ENCODE measurements around the gene CYP1A2. TPM values are rescaled to one million over a fixed set of nuclear protein-coding genes. Genes with fewer than 3 reads are reported as not detected.

The CYP1A2 gene
- total RNA-seq, 1 donor from 2014 or later: not detected

- intact Hi-C loops (cut with micrococcal nuclease): no loop called here
- Mint-ChIP-seq H3K27ac (peak overlapping the region; percentile 81), H3K4me1 (ENCODE audit: low read depth) (peaks cover 36% of the 10 kb centered on the region), H3K9me3 (no peaks in the 10 kb centered on the region), H3K4me3 (ENCODE audit: low read depth) (no peak overlapping the region), H3K36me3 (ENCODE audit: low read depth) (peaks cover 76% of the 10 kb centered on the region), H3K27me3 (ENCODE audit: low read depth) (no peaks in the 10 kb centered on the region)
- no peak for DNase-seq (ENCODE audit: low spot score)
Observed at GRCh38 chr15:74799255-74799855, 50.7 kb downstream of the CYP1A2 start.

GRCh38 chr15:74799856-74800558, 51.4 kb downstream of the CYP1A2 start:
- Mint-ChIP-seq H3K36me3 (ENCODE audit: low read depth) (peaks cover 74% of the 10 kb centered on the region), H3K4me3 (ENCODE audit: low read depth) (no peak overlapping the region)

GRCh38 chr15:74800559-74801094, 52.0 kb downstream of the CYP1A2 start:
- Mint-ChIP-seq H3K4me1 (ENCODE audit: low read depth) (peaks cover 23% of the 10 kb centered on the region), H3K27me3 (ENCODE audit: low read depth) (no peaks in the 10 kb centered on the region), H3K9me3 (no peaks in the 10 kb centered on the region), H3K27ac (no peak overlapping the region), H3K4me3 (ENCODE audit: low read depth) (no peak overlapping the region), H3K36me3 (ENCODE audit: low read depth) (peaks cover 69% of the 10 kb centered on the region)
- intact Hi-C loops (cut with micrococcal nuclease): loop anchor here (1.0 kb wide), 1 partner anchor 29 kb away; no protein-coding TSS in a partner anchor
- DNase-seq (ENCODE audit: low spot score): no peak

More at GRCh38 chr15:74799856-74800558, 51.4 kb downstream of the CYP1A2 start:
- Mint-ChIP-seq H3K27ac (peak overlapping the region; percentile 81), H3K4me1 (ENCODE audit: low read depth) (peaks cover 29% of the 10 kb centered on the region), H3K9me3 (no peaks in the 10 kb centered on the region), H3K27me3 (ENCODE audit: low read depth) (no peaks in the 10 kb centered on the region)
- intact Hi-C loops (cut with micrococcal nuclease): loop anchor here (1.0 kb wide), 1 partner anchor 29 kb away; no protein-coding TSS in a partner anchor
- DNase-seq (ENCODE audit: low spot score): peak; percentile 79

GRCh38 chr15:74801311-74801997, 52.8 kb downstream of the CYP1A2 start:
- intact Hi-C loops (cut with micrococcal nuclease): no loop called here
- Mint-ChIP-seq H3K4me1 (ENCODE audit: low read depth) (peaks cover 19% of the 10 kb centered on the region), H3K36me3 (ENCODE audit: low read depth) (peaks cover 63% of the 10 kb centered on the region), H3K4me3 (ENCODE audit: low read depth) (no peak overlapping the region), H3K27ac (no peak overlapping the region), H3K27me3 (ENCODE audit: low read depth) (no peaks in the 10 kb centered on the region), H3K9me3 (no peaks in the 10 kb centered on the region)
- no peak for DNase-seq (ENCODE audit: low spot score)

DNA sequence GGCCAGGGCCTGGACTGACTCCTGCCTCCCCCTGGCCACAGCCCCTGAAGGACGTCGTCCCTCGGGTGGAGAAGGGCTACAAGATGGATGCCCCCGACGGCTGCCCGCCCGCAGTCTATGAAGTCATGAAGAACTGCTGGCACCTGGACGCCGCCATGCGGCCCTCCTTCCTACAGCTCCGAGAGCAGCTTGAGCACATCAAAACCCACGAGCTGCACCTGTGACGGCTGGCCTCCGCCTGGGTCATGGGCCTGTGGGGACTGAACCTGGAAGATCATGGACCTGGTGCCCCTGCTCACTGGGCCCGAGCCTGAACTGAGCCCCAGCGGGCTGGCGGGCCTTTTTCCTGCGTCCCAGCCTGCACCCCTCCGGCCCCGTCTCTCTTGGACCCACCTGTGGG, 53.6 kb downstream of the CYP1A2 start:
- no peaks in the 10 kb centered on the region for H3K27me3 Mint-ChIP-seq (ENCODE audit: low read depth)
- H3K36me3 Mint-ChIP-seq (ENCODE audit: low read depth): peaks cover 61% of the 10 kb centered on the region
- H3K4me3 Mint-ChIP-seq (ENCODE audit: low read depth): no peak overlapping the region
- no peak overlapping the region for H3K27ac Mint-ChIP-seq
- no peaks in the 10 kb centered on the region for H3K9me3 Mint-ChIP-seq
- peaks cover 24% of the 10 kb centered on the region for H3K4me1 Mint-ChIP-seq (ENCODE audit: low read depth)
- no peak for DNase-seq (ENCODE audit: low spot score)
- intact Hi-C loops (cut with micrococcal nuclease): no loop called here

DNA sequence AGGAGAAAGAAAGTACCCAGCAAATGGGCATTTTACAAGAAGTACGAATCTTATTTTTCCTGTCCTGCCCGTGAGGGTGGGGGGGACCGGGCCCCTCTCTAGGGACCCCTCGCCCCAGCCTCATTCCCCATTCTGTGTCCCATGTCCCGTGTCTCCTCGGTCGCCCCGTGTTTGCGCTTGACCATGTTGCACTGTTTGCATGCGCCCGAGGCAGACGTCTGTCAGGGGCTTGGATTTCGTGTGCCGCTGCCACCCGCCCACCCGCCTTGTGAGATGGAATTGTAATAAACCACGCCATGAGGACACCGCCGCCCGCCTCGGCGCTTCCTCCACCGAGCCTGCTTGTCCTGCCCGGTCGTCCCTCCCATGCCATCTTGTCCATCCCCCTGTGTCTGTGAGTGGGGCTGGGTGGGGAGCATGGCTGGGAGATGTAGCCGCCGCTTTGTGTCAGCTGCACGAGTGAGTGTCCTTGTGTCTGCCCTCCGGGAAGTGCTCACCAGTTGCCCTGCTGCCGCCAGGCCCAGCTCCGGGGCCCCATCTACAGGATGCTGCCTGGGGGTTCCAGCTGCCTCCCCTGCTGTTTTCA, 54.3 kb downstream of the CYP1A2 start:
- peaks cover 59% of the 10 kb centered on the region for H3K36me3 Mint-ChIP-seq (ENCODE audit: low read depth)
- H3K27ac Mint-ChIP-seq: no peak overlapping the region
- H3K4me3 Mint-ChIP-seq (ENCODE audit: low read depth): no peak overlapping the region
- H3K27me3 Mint-ChIP-seq (ENCODE audit: low read depth): no peaks in the 10 kb centered on the region
- intact Hi-C loops (cut with micrococcal nuclease): no loop called here
- H3K9me3 Mint-ChIP-seq: no peaks in the 10 kb centered on the region
- no peak for DNase-seq (ENCODE audit: low spot score)
- H3K4me1 Mint-ChIP-seq (ENCODE audit: low read depth): peaks cover 25% of the 10 kb centered on the region

GRCh38 chr15:74804935-74805334, 56.3 kb downstream of the CYP1A2 start:
- Mint-ChIP-seq H3K9me3 (no peaks in the 10 kb centered on the region), H3K36me3 (ENCODE audit: low read depth) (peaks cover 44% of the 10 kb centered on the region), H3K4me3 (ENCODE audit: low read depth) (no peak overlapping the region), H3K27me3 (ENCODE audit: low read depth) (no peaks in the 10 kb centered on the region), H3K27ac (peak overlapping the region; percentile 36), H3K4me1 (ENCODE audit: low read depth) (peaks cover 13% of the 10 kb centered on the region)
- no peak for DNase-seq (ENCODE audit: low spot score)
- intact Hi-C loops (cut with micrococcal nuclease): no loop called here

Other genes with a start within 250 kb of the CYP1A2 start
- gene ARID3B, start 207.6 kb upstream of the CYP1A2 start, total RNA-seq: 35.6 and 41.2 TPM in 2 replicates
- gene CLK3, start 133.0 kb upstream of the CYP1A2 start, total RNA-seq: 119 and 122 TPM in 2 replicates
- gene EDC3, start 52.8 kb upstream of the CYP1A2 start, total RNA-seq: 49.3 and 54.8 TPM in 2 replicates
- 0.37 and 0.48 TPM in 2 replicates for gene CYP1A1, start 23.3 kb upstream of the CYP1A2 start, total RNA-seq
- 261 and 266 TPM in 2 replicates for gene CSK, start 33.2 kb downstream of the CYP1A2 start, total RNA-seq
- 0.32 TPM in 1 of 2 replicates, not detected in the other for gene LMAN1L, start 64.0 kb downstream of the CYP1A2 start, total RNA-seq
- 0.16 TPM in 1 of 2 replicates, not detected in the other for gene CPLX3, start 77.8 kb downstream of the CYP1A2 start, total RNA-seq
- gene ULK3, start 94.3 kb downstream of the CYP1A2 start, total RNA-seq: 45.5 and 47.7 TPM in 2 replicates
- gene SCAMP2, start 124.5 kb downstream of the CYP1A2 start, total RNA-seq: 85.0 and 90.6 TPM in 2 replicates
- gene MPI, start 141.2 kb downstream of the CYP1A2 start, total RNA-seq: 66.3 and 71.6 TPM in 2 replicates
- gene FAM219B, start 158.0 kb downstream of the CYP1A2 start, total RNA-seq: 82.1 and 95.2 TPM in 2 replicates
- 311 and 333 TPM in 2 replicates for gene COX5A, start 189.2 kb downstream of the CYP1A2 start, total RNA-seq
- gene RPP25, start 207.9 kb downstream of the CYP1A2 start, total RNA-seq: 13.1 and 14.2 TPM in 2 replicates
- gene SCAMP5, start 246.7 kb downstream of the CYP1A2 start, total RNA-seq: 0.89 and 0.99 TPM in 2 replicates